Transverse colon (tissue), 4 donors: Measurements from ENCODE around the gene SLC38A7.

Experiments
- CTCF ChIP-seq, 5 experiments: fragments of 200-600 bp in 3 of 5; fragments of 450-650 bp in 2 of 5; sonication (generic) in 3 of 5; IDR thresholded peaks; 1 replicate in 2 of 5; 2 replicates in 3 of 5; pipeline ENCODE4 v1.5.1; 2016 to 2017; ENCODE audit warnings: antibody characterized with exemption in 5 of 5, inconsistent platforms in 3 of 5, mild to moderate bottlenecking in 2 of 5, moderate library complexity in 1 of 5
- EP300 ChIP-seq: sonication (generic); formaldehyde crosslinking; IDR thresholded peaks from one replicate; pipeline ENCODE4 v1.6.1; 2017; ENCODE audit warnings: antibody characterized with exemption, low read depth
- POLR2A ChIP-seq: fragments of 450-650 bp; IDR thresholded peaks from one replicate; pipeline ENCODE4 v1.6.1; 2016; ENCODE audit warnings: antibody characterized with exemption, mild to moderate bottlenecking, moderate library complexity
- POLR2AphosphoS5 ChIP-seq, 3 donors: sonication (generic); formaldehyde crosslinking; IDR thresholded peaks; one replicate each; pipeline ENCODE4 v1.6.1; 2016; ENCODE audit warnings: antibody characterized with exemption in 3 of 3

DNA sequence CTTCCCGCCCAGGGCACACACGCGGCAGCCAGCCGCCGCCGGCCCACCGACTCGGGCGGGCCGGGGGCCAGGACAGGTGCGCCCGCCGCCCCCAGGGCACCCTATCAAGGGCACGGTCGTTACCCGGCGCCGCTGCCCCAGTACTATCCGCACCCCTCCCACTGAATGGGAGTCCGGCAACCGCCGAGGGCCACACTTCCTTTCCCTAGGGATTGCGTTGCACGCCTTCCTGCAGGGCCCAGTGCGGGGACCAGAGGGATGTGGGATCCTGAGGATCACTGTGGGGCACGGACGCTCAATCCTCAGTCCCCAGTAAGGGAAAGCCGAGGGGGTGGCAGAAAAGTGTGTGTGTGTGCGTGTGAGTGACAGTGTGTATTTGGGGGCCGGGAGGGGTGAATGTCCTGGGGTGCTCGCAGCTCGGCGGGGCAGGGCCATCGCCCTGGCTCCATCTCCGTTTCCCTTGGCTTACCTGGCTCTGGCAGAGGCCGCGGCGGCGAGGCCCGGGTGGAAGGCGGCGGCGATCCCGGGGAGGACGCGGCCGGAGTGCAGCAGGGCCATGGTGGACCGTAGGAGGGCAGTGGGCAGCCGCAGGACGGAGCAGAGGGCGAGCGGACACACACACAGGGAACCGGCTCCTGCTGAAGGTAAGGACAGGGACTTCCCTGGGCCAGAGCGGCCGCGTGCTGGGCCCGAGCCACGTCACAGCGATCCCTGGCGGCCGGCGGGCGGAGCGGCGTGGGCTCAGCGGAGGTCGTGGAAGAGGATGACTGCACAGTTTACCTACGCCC lies 49.3 kb upstream of the SLC38A7 start, which contains the start of gene GOT2:
- TF ChIP-seq CTCF (IDR thresholded peaks at IDR 0.05) (peak; percentile 64 to 90 (median 82)), EP300 (no peak), POLR2AphosphoS5 (IDR thresholded peaks at IDR 0.05) (peak; percentile 73 to 85 (median 83)), POLR2A (peak; percentile 69)
